HepG2 (cell line): ENCODE results near the gene SLC16A6. TPM values are rescaled to one million over a fixed set of nuclear protein-coding genes. Genes with fewer than 3 reads are reported as not detected.
A peak's percentile ranks its signal among the peaks of the same experiment; 100 is the strongest.

ENCODE experiments used
- ARID2 ChIP-seq: sonication (generic); formaldehyde crosslinking; IDR thresholded peaks from 2 replicates; pipeline ENCODE4 v1.8.1; 2022; ENCODE audit warnings: mild to moderate bottlenecking, missing genetic modification reagents, borderline replicate concordance
- BHLHE40 ChIP-seq: IDR thresholded peaks from 2 replicates; pipeline ENCODE4 v1.6.1; 2011; ENCODE audit warnings: low read length, improper control_type of control experiment
- DPF2 ChIP-seq: sonication (generic); formaldehyde crosslinking; IDR thresholded peaks from 2 replicates; pipeline ENCODE4 v1.4.0; 2020; ENCODE audit warnings: mild to moderate bottlenecking, low read depth, missing genetic modification reagents, borderline replicate concordance
- GLMP ChIP-seq: sonication (generic); formaldehyde crosslinking; IDR thresholded peaks from 2 replicates; pipeline ENCODE4 v1.9.0; 2021; ENCODE audit warnings: missing genetic modification reagents, mild to moderate bottlenecking, borderline replicate concordance
- IKZF5 ChIP-seq: IDR thresholded peaks from 2 replicates; pipeline ENCODE4 v1.6.1; 2018; ENCODE audit warnings: missing genetic modification reagents, mild to moderate bottlenecking, missing compliant biosample characterization
- JDP2 ChIP-seq: sonication (generic); formaldehyde crosslinking; IDR thresholded peaks from 2 replicates; pipeline ENCODE4 v1.8.1; 2022; ENCODE audit warnings: missing genetic modification reagents, borderline replicate concordance
- SKI ChIP-seq: fragments of 450-650 bp; IDR thresholded peaks from one replicate; pipeline ENCODE4 v1.6.1; 2018; ENCODE audit warnings: mild to moderate bottlenecking; ENCODE audit not compliant: partially characterized antibody
- SNRNP70 ChIP-seq: fragments of 200-400 bp; formaldehyde crosslinking; IDR thresholded peaks from 2 replicates; pipeline ENCODE4 v1.6.1; 2017; ENCODE audit warnings: mild to moderate bottlenecking, low read depth, low read length, moderate library complexity
- SP2 ChIP-seq: sonication (generic); formaldehyde crosslinking; IDR thresholded peaks from 2 replicates; pipeline ENCODE4 v1.5.1; 2020; ENCODE audit warnings: mild to moderate bottlenecking, missing genetic modification reagents
- TGIF2 ChIP-seq: IDR thresholded peaks from 2 replicates; pipeline ENCODE4 v1.6.1; 2016; ENCODE audit warnings: control low read depth, missing compliant biosample characterization
- ZIK1 ChIP-seq: sonication (generic); formaldehyde crosslinking; IDR thresholded peaks from 2 replicates; pipeline ENCODE4 v1.5.0; 2020; ENCODE audit warnings: mild to moderate bottlenecking, low read depth, missing genetic modification reagents, borderline replicate concordance
- polyA plus RNA-seq, 8 experiments: library from polyadenylated mRNA; depleted of rRNA in 3 of 8; stranded (reverse) in 7 of 8; unstranded in 1 of 8; fragments of >200 nt; fragmentation: Illumina TruSeq in 4 of 8; extraction: Trizol in 4 of 8; gene quantifications; 2 replicates each; pipeline versions ENCODE4 v1.2.1 to v1.2.3, GENCODE V29; 2011 to 2016; ENCODE audit warnings: low read depth in 4 of 8, missing spikeins in 1 of 8, mixed read lengths in 1 of 8; ENCODE audit not compliant: insufficient read depth in 1 of 8
- total RNA-seq, 5 experiments: library from RNA; depleted of rRNA; stranded (reverse); fragments of >200 nt; fragmentation: Illumina TruSeq; extraction: Trizol; gene quantifications; 2 replicates each; pipeline ENCODE4 v1.2.3, GENCODE V29; 2016; ENCODE audit warnings: low read depth in 1 of 5
- TF ChIP-seq, protein P1 (sequence below): sonication (generic); formaldehyde crosslinking; IDR thresholded peaks from 2 replicates; pipeline ENCODE4 v1.4.0; 2020; ENCODE audit warnings: missing genetic modification reagents, borderline replicate concordance
- TF ChIP-seq, protein P2 (sequence below), 2 experiments: sonication (generic) in 1 of 2; formaldehyde crosslinking in 1 of 2; IDR thresholded peaks; 2 replicates each; pipeline versions ENCODE4 v1.4.0 to v1.6.1; 2016 to 2020; ENCODE audit warnings: borderline replicate concordance in 1 of 2, low read depth in 1 of 2, mild to moderate bottlenecking in 1 of 2, missing genetic modification reagents in 1 of 2
- TF ChIP-seq, protein P3 (sequence below): sonication (generic); formaldehyde crosslinking; IDR thresholded peaks from 2 replicates; pipeline ENCODE4 v1.9.0; 2022; ENCODE audit warnings: missing genetic modification reagents, mild to moderate bottlenecking, borderline replicate concordance

Gene SLC16A6
- total and polyA plus RNA-seq, 2 of the 13 experiments (the other 11 are each of a cell fraction or from before 2014, with no cell fraction given) = 1.1 to 44.7 TPM

DNA sequence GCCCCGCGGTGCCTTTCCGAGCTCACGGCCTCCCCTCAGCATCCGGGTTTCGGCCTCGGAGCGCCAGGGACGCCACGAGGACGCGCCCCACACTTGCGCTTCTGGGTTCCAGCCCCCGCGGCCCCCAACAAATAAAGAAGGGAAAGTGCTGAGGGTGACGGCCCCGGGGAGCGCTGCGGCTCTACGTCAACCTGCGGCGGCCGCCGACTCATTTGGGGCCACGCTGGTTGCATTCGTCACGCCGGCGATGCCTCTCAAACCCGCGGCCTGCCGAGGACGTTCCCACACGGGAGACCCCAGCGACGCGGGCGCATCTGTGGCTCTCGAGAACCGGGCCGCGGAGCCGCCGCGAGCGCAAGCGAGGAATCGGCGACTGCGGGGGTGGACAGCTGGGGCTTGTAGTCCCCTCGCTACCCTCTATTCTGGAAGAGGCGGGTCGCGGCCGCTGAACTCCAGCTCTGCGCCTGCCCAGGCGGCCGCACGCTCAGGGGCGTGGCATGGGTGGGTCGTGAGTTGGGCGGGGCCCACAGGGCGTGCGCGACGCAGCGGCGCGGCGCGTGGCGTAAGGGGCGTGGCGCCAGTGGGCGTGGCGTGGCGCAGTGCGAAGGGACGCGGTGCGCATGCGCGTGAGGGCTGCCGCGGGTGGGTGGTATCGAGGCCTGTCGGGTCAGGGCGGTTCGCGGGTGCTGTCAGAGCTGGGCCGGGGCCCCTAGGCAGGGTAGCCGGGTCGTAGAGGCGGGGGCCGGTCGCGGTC, 43.3 kb downstream of the SLC16A6 start, which contains the start of gene AMZ2 (continued):
- TF ChIP-seq IKZF5 (CRISPR knock-in tag) (peak; percentile 86), SP2 (peak; percentile 55), BHLHE40 (peak; percentile 79), DPF2 (CRISPR knock-in tag) (no peak), ARID2 (peak; percentile 97; the same call in 1 of the 2 replicates), SNRNP70 (no peak), ZIK1 (peak; percentile 86), SKI (peak; percentile 40), TGIF2 (CRISPR knock-in tag) (peak; percentile 61; the same call in 1 of the 2 replicates), GLMP (no peak), JDP2 (CRISPR knock-in tag) (no peak; the same call in 1 of the 2 replicates)
- TF ChIP-seq, protein P1, sequence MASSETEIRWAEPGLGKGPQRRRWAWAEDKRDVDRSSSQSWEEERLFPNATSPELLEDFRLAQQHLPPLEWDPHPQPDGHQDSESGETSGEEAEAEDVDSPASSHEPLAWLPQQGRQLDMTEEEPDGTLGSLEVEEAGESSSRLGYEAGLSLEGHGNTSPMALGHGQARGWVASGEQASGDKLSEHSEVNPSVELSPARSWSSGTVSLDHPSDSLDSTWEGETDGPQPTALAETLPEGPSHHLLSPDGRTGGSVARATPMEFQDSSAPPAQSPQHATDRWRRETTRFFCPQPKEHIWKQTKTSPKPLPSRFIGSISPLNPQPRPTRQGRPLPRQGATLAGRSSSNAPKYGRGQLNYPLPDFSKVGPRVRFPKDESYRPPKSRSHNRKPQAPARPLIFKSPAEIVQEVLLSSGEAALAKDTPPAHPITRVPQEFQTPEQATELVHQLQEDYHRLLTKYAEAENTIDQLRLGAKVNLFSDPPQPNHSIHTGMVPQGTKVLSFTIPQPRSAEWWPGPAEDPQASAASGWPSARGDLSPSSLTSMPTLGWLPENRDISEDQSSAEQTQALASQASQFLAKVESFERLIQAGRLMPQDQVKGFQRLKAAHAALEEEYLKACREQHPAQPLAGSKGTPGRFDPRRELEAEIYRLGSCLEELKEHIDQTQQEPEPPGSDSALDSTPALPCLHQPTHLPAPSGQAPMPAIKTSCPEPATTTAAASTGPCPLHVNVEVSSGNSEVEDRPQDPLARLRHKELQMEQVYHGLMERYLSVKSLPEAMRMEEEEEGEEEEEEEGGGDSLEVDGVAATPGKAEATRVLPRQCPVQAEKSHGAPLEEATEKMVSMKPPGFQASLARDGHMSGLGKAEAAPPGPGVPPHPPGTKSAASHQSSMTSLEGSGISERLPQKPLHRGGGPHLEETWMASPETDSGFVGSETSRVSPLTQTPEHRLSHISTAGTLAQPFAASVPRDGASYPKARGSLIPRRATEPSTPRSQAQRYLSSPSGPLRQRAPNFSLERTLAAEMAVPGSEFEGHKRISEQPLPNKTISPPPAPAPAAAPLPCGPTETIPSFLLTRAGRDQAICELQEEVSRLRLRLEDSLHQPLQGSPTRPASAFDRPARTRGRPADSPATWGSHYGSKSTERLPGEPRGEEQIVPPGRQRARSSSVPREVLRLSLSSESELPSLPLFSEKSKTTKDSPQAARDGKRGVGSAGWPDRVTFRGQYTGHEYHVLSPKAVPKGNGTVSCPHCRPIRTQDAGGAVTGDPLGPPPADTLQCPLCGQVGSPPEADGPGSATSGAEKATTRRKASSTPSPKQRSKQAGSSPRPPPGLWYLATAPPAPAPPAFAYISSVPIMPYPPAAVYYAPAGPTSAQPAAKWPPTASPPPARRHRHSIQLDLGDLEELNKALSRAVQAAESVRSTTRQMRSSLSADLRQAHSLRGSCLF (CRISPR knock-in tag) = peak; percentile 62; the same call in 1 of the 2 replicates
- TF ChIP-seq, protein P2, sequence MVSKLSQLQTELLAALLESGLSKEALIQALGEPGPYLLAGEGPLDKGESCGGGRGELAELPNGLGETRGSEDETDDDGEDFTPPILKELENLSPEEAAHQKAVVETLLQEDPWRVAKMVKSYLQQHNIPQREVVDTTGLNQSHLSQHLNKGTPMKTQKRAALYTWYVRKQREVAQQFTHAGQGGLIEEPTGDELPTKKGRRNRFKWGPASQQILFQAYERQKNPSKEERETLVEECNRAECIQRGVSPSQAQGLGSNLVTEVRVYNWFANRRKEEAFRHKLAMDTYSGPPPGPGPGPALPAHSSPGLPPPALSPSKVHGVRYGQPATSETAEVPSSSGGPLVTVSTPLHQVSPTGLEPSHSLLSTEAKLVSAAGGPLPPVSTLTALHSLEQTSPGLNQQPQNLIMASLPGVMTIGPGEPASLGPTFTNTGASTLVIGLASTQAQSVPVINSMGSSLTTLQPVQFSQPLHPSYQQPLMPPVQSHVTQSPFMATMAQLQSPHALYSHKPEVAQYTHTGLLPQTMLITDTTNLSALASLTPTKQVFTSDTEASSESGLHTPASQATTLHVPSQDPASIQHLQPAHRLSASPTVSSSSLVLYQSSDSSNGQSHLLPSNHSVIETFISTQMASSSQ (IDR thresholded peaks at IDR 0.05; ENCODE audit: low read depth) = no peak
- TF ChIP-seq, protein P2 (CRISPR knock-in tag; IDR thresholded peaks at IDR 0.05; ENCODE audit: borderline replicate concordance) = no peak
- TF ChIP-seq, protein P3, sequence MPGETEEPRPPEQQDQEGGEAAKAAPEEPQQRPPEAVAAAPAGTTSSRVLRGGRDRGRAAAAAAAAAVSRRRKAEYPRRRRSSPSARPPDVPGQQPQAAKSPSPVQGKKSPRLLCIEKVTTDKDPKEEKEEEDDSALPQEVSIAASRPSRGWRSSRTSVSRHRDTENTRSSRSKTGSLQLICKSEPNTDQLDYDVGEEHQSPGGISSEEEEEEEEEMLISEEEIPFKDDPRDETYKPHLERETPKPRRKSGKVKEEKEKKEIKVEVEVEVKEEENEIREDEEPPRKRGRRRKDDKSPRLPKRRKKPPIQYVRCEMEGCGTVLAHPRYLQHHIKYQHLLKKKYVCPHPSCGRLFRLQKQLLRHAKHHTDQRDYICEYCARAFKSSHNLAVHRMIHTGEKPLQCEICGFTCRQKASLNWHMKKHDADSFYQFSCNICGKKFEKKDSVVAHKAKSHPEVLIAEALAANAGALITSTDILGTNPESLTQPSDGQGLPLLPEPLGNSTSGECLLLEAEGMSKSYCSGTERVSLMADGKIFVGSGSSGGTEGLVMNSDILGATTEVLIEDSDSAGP (CRISPR knock-in tag) = peak; percentile 95
